CMK (cell line): ENCODE results near the gene FBXL20.

Source experiments
- DNase-seq: peaks from one replicate; pipeline ENCODE4 v3.0.0-alpha.2; 2010; ENCODE audit warnings: low read depth

Gene FBXL20

DNA sequence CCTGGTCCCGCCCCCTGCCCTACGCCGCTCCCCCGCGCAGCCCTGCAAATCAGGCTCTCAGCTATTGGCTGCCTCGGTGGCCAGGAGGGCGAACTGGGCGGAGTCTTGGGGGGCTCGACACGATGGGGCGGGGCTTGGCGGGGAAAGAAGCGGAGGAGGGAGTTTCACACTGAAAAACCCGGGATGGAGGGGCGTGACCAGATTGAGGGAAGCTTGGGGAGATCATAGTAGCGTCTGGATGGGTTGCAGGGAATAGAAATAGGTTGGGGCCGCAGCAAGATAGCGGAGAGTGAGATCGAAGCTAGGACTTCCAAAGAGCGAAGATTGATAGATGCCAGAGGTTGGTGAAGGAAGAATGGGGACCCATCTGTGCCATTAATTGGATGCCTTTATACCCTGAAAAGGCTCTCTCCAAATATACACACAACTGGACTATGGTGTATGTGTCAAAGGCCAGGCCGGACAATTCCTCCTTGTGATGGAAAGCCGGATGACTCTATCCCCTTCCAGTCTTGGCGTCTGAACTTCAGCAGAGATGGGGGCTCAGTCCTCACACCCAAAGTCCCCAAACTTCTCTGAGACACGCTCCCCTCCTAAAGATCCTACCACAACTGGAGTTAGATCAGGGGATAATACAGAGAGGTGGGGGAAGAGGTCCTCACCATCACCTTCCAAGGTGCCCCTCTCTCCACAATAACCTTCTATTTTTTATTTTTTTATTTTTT is 175.3 kb downstream of the FBXL20 start:
- no peak for DNase-seq

DNA sequence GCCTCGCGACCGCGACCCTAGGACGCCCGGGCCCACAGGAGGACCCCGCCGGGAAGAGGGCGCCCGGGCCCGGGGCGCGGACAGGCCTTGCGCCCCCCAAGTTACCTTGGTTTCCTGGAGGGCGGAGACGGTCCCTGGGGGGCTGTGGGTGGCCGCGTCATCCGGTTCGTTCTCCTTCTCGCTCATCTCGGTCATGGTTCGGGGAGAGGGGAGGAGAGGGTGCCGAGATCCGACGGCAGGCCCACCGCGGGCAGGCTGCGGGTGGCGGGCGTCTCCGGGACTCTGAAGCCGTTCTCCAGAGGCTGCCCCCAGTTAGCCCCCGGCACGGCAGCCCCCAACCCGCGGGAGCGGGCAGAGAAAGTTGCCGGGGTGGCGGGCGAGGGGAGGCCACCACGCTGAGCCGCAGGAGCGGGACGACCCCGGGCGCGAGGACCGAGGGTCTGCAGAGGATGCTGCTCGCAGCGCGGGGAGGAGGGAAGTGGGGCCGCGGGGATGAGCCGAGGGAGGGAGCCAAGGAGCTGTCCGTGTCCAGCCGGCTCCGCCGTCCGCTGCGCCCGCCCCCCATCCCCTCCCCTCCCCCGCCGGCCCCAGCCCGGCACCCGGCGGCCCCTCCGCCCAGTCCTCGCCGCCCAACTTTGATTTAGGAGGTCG is 176.0 kb downstream of the FBXL20 start, which contains the start of gene STAC2:
Gene STAC2, minus strand, starts transcription at position 638 of the 651 bp plus-strand sequence. Its CDS starts 443 bp downstream, at position 195.
- DNase-seq, result no peak

GRCh38 chr17:39224778-39225307 is 176.6 kb downstream of the FBXL20 start:
- no peak for DNase-seq

GRCh38 chr17:39223907-39224777 is 177.3 kb downstream of the FBXL20 start:
- no peak for DNase-seq

DNA sequence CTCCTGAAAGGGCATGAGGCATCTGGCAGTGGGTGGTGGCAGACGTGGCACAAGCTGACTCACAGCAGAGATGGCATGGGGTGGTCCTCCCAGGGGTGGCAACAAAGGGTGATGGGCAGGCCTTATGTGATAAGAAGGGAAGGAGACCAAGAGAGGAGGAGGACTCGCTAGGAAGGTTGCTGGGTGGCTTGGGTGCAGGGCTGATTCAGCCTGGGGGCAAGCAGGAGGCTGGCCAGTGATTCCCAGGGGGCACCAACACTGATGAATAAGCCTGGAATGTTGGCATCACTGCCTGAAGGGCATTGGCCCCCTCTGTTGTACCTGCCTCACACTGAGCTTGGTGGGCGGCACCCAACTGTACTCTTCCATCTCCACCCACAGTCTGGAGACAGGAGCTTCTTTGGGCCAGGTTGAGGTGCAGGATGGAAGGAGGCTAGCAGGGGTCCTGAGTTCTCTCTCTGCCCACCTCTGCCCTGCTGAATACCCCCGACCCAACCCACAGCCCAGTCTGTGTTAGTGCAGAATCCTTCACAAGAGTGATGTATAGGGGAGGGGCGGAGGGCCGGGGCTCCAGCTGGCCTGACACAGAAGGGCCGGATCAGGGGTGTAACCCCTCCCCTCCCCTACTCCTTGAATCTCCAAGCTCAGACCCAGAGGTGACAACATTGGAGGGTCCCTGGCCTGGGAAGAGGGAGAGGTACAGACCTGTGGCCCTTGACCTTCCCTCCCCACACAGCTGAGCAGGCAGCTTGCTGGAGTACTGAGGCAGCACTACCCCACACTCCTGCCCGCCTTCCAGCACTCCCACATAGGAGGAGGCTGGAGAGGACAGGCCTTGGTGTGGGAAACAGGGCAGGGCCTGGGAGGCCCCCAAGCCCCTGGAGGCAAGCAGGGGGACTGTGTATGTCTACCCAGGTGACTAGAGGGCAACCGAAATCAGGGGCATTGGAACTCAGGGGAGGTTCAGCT is 178.3 kb downstream of the FBXL20 start:
- no peak for DNase-seq

- DNase-seq, result no peak
Observed at GRCh38 chr17:39222151-39222550, 179.3 kb downstream of the FBXL20 start.

- DNase-seq, result no peak
Observed at GRCh38 chr17:39221572-39221971, 179.9 kb downstream of the FBXL20 start.

- DNase-seq, result no peak
Observed at GRCh38 chr17:39219647-39220154, 181.7 kb downstream of the FBXL20 start.

DNA sequence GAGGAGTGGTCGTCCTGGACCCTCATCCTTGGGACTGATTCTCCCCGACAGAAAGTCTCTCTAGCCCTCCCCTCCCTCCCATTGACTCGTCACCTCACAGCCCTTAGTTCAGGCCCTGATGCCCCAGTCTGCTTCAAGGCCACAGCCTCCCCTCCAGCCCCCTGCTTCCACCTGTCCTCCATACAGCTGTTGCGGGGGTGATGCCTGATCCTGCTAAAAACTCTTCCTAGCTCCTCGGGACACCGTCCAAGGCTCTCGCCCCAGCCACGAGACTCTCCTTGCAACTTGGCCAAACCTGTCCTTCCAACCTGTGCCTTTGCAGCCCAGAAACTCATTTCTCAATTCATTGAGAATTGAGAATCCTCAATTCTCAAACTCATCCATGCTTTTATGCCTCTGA is 182.5 kb downstream of the FBXL20 start:
- DNase-seq, result no peak

- no peak for DNase-seq
Observed at GRCh38 chr17:39217734-39218369, 183.6 kb downstream of the FBXL20 start.

GRCh38 chr17:39213852-39214251 is 187.6 kb downstream of the FBXL20 start:
- DNase-seq, result no peak

DNA sequence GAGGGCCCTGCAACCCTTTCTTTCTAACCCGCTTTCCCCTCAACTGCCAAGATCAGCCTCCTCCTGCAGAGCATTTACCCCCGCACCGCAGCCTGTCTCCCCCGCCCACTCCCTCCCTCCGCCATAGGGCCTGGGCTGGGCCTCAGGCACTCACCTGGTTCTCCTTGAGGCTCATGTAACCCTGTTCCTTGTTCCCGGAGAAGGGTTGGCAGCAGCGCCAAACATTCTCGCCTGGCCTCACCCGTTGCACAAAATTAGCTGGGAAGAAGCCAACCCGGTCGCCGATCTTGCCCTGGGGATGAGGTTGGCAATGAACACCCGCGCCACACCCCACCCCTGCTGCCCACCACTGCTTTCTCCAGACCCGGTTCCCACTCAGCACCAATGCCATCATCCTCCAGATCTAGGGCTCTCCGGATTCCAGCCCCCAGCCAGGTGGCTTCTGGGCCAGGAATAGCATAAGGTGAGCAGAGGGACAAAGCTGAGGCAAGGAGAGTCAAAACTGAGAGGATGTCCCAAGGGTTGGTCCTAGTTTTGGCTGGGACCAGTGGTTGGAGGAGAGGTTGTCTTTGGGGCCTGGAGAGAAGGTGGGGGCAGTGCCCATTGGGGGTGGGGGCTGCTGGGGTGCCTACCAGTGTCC is 188.5 kb downstream of the FBXL20 start:
- no peak for DNase-seq

- DNase-seq, result no peak
Observed at GRCh38 chr17:39212195-39212810, 189.1 kb downstream of the FBXL20 start.

DNA sequence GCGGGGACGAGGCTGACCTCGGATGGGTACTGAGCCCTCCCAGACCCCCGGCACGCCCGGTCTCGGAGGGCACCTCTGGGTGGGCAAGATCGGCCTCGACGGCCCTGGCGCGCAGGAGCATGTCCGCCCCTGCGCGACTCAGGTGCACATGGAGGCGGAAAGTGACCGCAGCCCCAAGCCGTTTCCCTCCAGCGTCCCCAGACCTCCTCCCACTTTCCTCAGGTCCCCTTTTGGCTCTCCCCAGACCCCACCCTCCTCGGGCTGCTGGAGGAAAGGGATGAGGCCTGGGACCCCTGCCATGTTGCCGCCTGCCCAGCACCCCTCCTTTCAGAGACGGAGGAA is 191.4 kb downstream of the FBXL20 start:
- no peak for DNase-seq

GRCh38 chr17:39209317-39210092 is 191.9 kb downstream of the FBXL20 start:
- DNase-seq, result no peak

- DNase-seq, result no peak
Observed at GRCh38 chr17:39208893-39209292, 192.5 kb downstream of the FBXL20 start.

GRCh38 chr17:39208136-39208535 is 193.3 kb downstream of the FBXL20 start:
- no peak for DNase-seq

DNA sequence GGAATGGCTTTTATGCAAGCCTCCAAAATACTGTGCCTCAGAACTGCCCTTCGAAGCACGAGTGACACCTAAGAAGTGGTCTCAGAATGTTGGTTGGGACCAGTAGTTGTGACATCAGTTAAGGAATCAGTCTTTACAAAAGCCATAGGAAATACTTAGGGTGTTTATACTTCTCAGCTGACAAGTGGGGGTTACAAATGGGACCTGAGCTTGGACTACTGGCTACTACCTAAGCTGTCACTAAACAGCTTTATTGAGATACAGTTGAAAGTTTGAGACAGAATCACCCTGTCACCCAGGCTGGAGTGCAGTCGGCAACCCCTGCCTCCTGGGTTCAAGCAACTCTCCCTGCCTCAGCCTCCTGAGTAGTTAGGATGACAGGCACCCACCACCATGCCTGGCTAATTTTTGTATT is 196.3 kb downstream of the FBXL20 start:
- no peak for DNase-seq

GRCh38 chr17:39204245-39204644 is 197.2 kb downstream of the FBXL20 start:
- no peak for DNase-seq
